ENCODE measurements around the gene SMARCD3.

The SMARCD3 gene

DNA sequence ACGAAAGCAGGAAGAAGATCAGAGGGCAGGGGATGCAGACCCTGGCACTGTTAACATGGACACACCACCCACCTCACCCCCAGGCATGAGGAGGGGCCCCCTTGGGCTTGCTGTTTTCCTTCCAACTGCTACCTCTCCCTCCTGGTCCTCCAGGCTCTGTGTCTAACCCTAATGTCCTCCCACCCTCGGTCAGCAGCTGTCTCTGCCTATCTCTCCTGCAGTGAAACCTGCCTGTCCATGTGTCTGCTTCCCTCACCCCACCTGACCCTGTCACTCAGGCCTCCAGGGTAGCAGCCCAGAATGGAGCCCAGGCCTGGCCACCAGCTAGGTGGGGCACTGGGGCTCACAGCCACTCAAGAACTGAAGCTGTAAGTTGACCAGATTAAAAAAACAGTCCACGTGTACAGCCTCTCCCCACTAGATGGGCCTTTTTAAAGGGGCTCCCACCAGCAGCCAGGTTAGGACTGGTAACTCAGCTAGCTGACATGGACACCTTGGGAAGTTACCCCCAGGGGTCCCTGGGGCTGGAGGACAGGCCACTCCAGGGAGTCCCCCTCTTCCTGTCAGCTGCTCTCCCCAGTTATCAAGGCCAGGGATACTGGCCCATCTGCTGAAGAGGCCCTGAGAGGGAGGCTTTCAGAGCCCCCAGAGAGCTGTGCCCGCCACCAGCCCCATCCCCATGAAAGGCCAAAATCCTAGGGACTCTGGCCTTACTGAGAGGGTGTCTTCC is 1.5 kb downstream of the SMARCD3 start:
- DNase-seq = peak; percentile 88

DNA sequence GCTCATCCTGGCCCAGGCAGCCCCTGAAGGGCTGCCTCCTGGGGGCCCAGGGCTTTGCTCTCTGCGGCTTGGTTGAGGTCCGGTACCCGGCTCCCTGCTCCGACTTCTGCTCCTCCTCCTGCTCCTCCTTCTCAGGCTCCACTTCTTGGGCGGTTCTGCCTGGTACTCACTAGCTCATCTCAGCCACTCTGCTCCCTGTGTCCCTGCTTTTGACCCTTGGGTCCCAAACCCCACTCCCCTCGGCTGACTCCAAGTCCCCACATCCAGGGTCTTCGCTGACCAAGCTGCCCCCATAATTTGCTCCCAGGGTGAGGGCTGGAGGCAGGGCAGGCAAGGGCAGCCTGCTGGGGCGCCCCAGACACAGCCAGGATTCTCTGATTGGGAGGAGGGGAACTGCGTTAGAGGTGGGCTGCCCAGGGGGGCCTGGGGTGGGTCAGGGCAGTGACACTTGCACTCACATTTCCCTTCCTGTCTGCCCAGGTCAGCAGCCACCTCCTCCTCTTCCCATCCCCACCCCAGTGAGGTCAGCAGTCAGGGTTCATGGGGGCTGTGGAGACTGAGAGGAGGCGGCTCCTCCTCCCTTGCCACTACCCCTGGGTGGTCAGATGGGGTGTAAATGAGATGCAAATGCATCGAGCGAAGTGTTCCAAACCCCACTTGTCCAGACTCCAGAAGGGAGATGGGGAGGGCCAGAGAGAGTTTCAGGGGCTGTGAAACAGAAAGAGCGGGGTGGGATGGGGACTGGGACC is 2.2 kb downstream of the SMARCD3 start:
- DNase-seq = no peak

DNA sequence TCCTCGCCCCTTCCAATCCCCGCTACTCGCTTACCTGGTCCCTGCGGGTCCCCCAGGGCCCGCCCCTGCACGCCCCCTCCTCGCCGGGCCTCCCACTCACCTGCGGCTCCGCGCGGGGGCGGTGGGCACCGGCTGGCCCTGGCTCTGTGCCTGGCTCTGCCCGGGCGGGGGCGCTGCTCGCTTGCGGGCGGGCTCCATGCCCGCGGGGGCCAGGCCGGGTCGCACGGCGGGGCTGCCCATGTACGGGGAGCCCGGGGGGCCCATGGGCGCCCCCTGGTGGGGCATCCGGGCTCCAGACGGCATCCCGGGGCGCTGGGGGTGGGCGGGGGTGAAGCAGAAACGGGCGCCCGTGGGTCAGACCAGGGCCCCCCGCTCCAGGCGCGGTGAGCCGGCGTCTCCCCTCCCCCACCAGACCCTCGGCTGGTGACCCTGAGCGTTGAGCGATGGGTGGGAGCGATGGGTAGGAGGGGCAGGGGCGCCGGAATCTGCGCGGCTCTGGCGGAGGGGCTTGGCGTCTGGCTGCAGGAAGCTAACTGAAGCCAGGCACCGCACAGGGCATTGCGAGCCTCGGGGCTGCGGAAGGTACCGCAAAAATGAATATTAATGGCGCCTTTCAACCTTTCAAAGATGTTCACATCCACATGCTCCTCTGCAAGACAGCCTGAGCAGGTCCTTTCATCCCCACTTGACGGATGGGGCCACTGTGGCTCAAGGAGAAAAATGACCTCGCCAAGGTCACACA is 3.0 kb downstream of the SMARCD3 start:
- DNase-seq = peak; percentile 64

DNA sequence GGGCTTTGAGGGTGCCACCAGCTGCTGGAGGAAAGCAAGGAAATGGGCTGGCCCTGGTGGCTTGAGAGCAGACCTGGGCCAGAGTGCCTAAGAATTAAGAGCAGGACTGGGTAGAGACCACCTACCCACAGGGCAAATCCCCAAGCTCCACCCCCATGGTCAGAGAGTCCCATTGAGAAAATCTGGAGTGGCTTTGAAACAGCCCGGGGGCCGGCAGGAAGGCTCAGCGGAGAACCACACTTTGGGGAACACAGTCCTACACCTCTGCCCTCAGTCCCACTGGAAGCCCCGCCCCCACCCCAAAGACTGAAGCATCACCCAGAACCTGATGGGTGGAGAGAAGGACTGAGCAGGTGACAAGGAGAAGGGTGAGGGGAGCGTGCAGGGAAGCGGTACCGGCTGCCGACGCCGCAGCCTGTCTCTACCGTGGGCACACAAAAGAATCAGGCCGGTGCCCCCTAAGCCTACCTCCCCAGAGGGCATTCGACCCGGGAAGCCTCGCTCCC is 3.6 kb downstream of the SMARCD3 start:
- DNase-seq = no peak

DNA sequence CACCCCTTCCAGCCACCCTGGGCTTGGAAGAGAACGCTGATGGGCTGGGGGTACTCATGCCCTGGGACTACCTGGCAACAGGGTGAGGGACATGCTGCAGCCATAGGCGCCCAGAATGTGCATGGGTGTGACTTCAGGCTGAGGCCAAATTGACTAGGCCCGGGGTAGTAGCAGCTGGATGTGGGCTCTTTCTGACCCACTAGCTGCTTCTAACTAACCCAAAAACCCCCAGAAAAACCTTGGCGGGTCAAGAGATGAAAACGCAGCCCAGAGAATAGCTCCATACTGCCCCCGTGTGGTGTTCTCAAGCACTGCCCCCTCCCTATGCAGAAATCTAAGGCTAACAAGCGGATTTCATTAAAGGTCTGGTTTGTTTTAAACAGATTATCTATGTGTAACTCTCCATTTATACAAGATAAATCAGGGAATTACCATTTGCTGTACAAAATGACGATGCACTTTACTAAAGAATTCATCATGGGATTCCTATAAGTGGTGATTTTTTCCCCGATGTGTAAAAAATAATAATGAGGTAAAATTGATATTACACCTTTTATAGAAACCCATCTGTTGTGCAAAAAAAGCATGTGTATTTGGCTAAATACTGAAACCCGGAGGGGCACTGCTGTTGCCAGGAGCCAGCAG is 4.2 kb downstream of the SMARCD3 start:
- DNase-seq = peak; percentile 65

DNA sequence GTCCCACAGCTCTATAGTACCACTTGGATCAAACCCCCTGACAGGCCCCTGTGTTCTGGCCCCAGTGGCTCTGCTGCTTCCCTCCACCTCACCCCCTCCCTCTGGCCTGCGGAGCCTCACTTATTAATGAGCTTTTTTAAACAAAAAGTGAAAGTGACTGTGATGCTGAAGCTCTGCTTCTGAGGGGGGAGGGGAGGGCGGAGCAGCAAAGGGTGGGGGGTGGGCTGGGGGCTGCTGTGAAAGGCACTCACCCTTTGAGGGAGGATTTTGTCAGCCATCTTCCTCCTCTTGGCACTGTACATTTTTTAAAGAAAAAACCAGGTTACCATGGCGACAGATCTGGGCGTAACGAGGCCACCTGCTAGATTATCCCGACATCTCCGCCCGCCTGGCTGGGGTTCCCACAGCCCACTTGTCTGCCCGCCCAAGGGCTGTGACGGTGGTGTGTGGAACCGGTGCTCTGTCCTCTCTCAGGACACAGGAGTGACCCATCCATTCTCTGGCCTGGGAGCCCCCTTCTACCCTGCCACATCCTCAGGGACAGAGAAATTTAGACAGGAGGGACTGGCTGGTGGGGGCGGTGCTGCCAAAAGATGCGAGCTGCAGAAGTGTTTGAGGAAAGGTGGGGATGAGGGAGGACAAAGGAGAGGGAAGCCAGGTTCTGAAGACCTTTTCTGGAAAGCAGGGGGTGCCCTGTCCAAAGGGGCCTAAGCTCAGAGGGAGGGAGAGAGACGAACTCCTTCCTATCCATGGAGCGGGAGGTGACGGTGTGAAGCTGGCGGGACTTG is 4.9 kb downstream of the SMARCD3 start:
- DNase-seq = no peak

DNA sequence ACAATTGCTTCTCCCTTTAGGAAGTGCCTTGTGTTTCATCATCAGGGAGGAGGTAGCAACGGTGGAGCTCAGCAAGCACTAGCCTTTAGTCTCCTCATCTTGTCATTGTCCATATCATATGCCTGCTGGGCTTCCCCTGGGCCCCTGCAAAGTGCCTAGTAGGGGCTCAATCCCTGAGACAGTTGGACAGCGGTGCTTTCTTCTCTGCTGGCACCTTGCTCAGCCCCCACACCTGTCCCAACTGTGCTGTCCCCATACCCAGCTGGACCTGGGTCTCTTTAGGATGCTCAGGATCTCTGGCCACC is 5.5 kb downstream of the SMARCD3 start:
- no peak for DNase-seq

DNA sequence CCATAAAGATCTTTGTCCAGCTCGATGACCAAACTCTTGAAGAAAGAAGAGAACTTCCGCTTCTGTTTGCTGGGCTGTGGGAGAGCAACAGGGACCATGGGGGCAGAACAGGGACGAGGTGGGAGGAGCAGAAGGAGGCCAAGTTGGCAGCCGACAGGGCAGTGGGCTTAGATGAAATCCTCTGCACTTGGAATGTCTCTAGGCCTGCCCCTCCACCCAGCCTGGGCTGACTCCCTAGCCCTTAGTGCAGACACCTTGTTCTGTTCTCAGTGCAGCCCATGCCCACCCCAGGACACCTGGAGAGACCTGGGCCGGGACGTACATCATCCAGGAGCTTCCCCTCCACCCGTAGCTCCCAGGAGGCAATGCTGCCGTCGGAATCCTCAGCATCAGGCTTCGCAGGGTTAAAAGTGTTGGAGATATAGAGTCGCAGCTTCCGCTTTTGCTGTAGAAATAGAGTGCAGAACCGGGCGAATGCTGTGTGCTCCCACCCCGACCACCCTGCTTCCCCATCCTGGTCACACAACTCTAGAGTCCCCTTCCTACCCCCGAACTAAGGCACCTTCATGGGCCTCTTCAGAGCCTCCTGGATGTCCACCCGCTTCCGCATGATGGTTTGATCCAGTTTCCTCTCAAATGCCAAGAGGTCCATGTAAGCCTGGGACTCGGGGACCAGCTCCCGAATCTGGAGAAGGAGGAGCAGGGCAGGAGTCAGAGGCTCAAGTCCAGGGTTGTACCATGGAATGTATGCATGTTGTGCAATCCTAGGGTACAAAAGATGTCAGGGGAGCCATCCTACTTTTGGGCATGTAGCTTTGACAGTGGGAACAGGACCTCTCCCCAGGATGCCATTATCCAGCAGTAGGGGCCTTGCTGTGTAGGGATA is 6.1 kb downstream of the SMARCD3 start:
- no peak for DNase-seq

DNA sequence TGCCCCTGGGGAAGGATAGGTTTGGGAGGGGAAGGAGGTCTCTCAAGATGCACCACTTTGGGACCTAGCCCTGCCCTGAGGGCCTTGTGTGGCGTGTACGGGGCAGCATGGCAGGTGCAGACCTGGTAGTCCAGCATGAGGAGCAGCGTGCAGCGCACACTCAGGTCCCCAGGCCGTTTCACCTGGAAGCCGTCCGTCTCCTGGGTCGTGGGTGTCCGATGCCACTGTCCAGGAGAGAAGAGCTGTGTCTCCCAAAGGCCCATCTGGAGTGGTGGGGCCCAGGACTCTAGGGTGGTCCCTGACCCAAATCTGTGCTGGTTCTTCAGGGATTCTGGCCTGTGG is 6.8 kb downstream of the SMARCD3 start:
- DNase-seq = no peak

DNA sequence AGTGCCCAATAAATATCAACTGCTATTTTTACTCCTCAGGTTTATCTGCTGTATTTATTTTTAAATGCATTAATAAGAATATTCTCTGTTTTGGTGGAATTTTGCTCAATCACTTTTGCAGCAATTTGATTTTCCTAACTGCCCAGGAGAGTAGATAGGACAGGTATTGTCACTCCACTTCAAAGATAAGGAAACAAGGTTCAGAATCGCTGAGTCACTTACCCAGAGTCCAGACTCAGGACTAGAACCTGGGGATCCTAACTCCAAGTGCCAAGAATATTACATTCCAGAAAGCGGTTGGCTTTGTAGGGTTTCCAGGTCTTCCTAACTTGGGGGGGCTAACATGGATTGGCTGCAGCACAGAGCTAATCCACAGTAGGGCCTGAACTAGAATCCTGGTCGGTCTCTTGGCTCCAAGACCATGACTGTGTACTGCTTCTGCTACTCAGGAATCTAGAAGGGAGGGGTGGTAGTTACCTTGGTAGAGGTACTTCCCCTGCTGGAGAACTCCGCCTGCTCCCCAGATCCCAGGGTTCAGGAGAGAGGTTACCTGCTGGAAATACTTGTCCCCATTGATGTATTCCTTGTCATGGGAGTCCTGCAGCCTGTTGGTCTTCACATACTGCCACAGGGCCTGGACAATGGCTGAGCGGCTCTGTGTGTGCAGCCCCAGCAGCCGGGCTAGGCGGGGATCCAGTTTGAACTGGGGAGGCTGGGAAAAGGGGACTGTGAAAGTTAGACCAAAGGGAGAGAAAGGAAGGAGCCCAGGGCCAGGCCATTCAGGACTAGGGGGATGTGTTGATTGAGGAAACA is 7.3 kb downstream of the SMARCD3 start:
- no peak for DNase-seq

DNA sequence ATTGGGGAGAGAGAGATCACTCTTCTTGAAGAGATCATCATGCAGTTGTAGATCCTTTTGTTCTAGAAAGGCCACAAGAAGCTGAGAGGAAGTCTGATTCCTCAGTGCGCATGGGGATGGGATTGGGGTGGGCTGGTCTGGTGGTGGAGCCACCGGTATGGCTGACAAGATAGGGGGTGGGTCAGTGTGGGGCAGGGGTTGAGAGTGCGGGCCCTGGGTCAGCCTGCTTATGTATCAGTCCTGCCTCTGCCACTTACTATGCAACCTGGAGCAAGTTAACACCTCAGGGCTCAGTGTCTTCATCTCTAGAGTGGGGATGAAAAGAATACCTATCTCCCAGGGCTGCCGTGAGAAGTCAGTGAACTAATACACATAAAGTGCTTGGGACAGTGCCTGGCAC is 8.0 kb downstream of the SMARCD3 start:
- no peak for DNase-seq

DNA sequence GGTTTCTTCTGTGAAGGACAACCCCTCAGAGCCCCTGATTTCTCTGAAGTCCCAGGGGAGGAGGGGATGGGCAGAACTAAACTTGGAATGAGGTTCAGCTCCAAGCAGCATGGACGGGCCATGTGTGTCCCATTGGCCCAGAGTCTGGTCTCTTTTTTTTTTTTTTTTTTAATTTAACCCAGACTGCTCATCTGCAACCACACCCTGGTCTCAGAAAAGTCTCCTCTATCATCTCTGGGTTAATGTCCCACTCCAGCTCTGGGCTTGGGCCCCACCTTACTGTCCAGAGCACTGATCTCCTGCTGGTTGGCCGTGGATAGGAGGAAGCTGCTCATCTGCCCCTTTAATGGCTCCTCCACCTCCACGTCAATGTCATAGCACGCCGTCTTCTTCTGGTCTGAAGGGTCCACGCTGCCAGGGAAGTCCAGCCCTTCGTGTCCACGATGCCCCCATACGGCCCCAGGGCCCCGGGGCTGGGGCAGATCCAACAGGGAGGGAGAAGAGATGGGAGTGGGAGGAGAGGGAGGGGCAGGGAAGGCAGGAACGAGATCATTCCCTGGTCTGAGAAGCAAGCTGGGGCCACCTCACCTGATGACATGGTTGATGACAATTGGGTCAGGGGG is 8.5 kb downstream of the SMARCD3 start:
- no peak for DNase-seq

DNA sequence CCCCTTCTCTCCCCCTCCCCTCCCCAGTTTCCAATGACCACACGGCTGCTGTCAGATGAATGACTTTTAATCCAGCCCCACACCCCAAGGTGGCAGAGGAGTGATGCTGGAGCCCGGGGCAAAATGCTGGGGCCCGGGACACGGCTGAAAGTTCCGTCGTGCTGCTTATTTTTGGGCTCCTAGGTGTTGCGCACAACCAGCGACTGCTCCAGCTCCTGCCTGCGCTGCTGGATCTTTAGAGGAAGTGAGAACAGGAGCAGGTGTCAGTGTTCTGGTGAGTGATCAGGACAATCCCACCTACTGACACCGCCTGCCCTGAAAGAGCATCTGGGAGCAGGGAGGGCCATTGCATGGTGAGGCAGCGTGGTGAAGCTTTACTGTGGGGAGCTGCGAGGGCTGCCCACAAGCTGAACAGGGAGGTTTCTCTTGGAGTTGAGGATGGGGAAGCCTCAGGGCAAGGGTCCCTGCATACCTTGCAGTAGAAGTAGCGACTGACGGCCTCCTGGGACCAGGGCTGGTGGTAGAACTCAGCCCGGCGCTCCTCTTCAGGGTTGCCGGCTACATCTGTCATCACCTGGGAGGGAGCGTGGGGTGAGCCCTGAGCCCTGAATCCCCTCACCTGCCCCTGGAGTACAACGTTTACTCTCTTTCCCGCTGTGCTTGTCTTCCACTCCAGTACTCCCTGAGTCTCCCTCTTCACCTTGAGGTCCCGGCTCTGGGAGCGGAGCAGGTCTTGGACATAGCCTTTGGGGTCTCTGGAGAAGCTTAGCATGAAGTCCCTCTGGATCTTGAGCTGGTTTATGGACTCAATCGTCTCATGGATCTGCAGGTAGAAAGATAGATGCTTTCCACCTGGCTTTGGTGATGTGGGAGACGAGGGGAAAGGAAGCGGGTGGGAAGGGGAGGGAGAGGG is 9.3 kb downstream of the SMARCD3 start:
- no peak for DNase-seq

DNA sequence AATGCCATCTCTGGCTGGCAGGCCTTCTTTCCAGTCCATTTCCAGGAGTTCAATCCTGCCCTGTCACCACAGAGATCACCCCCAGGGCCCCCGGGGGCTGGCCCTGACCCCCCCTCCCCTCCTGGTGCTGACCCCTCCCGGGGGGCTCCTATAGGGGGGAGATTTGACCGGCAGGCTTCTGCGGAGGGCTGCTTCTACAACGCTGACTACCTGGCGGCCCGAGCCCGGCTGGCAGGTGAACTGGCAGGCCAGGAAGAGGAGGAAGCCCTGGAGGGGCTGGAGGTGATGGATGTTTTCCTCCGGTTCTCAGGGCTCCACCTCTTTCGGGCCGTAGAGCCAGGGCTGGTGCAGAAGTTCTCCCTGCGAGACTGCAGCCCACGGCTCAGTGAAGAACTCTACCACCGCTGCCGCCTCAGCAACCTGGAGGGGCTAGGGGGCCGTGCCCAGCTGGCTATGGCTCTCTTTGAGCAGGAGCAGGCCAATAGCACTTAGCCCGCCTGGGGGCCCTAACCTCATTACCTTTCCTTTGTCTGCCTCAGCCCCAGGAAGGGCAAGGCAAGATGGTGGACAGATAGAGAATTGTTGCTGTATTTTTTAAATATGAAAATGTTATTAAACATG is 10.2 kb downstream of the SMARCD3 start:
- no peak for DNase-seq

DNA sequence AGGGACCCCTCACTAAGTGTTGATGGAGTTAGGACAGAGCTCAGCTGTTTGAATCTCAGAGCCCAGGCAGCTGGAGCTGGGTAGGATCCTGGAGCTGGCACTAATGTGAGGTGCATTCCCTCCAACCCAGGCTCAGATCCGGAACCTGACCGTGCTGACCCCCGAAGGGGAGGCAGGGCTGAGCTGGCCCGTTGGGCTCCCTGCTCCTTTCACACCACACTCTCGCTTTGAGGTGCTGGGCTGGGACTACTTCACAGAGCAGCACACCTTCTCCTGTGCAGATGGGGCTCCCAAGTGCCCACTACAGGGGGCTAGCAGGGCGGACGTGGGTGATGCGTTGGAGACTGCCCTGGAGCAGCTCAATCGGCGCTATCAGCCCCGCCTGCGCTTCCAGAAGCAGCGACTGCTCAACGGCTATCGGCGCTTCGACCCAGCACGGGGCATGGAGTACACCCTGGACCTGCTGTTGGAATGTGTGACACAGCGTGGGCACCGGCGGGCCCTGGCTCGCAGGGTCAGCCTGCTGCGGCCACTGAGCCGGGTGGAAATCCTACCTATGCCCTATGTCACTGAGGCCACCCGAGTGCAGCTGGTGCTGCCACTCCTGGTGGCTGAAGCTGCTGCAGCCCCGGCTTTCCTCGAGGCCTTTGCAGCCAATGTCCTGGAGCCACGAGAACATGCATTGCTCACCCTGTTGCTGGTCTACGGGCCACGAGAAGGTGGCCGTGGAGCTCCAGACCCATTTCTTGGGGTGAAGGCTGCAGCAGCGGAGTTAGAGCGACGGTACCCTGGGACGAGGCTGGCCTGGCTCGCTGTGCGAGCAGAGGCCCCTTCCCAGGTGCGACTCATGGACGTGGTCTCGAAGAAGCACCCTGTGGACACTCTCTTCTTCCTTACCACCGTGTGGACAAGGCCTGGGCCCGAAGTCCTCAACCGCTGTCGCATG is 11.0 kb downstream of the SMARCD3 start:
- no peak for DNase-seq

DNA sequence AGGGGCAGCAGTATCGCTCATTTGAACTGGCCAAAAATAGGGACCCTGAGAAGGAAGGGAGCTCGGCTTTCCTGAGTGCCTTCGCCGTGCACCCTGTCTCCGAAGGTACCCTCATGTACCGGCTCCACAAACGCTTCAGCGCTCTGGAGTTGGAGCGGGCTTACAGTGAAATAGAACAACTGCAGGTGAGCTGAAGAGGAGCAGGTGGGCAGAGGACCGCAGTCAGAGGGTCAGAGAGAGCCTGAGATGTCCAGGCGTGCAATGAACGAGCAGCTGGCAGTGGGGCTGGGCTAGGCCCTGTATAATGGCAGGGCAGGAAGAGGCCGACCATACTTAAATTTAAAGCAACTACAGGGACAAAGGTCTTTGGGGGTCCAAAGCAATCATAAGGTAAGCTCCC is 12.1 kb downstream of the SMARCD3 start:
- DNase-seq = no peak

DNA sequence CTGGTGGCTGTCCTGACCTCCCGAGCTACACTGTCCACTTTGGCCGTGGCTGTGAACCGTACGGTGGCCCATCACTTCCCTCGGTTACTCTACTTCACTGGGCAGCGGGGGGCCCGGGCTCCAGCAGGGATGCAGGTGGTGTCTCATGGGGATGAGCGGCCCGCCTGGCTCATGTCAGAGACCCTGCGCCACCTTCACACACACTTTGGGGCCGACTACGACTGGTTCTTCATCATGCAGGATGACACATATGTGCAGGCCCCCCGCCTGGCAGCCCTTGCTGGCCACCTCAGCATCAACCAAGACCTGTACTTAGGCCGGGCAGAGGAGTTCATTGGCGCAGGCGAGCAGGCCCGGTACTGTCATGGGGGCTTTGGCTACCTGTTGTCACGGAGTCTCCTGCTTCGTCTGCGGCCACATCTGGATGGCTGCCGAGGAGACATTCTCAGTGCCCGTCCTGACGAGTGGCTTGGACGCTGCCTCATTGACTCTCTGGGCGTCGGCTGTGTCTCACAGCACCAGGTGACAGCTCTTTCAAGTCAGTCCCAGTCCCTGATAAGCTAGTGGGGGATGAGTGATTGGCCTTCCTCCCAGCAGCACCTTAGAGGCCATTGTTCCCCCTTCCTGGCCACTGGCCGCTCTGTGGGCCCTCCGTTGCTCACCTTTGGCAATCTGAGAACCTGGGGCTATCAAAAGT is 13.3 kb downstream of the SMARCD3 start:
- DNase-seq = no peak
